ENCODE results near the gene SIM2.

DNA sequence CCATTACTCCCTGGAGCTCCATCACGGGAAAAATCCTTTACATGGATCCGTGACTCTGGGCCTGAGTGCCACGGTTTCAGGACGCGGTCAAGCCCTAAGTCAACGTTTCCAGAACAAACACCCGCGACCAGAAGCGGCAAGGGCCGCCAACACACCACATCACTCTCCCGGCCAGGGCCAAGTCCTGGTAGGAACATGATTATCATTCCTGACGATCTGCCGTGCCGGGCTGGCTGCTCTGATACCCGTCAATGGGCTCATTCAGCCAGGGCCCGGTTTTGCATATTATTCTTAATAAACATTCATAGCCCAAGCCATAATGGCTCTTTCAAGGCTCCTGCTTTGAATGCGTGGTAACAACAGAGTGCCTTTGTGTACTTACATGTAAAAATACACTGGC, 44.6 kb upstream of the SIM2 start:
- no peak for TF ChIP-seq EZH2 (IDR thresholded peaks at IDR 0.05; ENCODE audit: insufficient read depth, low read length)
- TF ChIP-seq, protein P1, sequence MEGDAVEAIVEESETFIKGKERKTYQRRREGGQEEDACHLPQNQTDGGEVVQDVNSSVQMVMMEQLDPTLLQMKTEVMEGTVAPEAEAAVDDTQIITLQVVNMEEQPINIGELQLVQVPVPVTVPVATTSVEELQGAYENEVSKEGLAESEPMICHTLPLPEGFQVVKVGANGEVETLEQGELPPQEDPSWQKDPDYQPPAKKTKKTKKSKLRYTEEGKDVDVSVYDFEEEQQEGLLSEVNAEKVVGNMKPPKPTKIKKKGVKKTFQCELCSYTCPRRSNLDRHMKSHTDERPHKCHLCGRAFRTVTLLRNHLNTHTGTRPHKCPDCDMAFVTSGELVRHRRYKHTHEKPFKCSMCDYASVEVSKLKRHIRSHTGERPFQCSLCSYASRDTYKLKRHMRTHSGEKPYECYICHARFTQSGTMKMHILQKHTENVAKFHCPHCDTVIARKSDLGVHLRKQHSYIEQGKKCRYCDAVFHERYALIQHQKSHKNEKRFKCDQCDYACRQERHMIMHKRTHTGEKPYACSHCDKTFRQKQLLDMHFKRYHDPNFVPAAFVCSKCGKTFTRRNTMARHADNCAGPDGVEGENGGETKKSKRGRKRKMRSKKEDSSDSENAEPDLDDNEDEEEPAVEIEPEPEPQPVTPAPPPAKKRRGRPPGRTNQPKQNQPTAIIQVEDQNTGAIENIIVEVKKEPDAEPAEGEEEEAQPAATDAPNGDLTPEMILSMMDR (IDR thresholded peaks at IDR 0.05; ENCODE audit: insufficient read depth, low read depth, low read length), result no peak

Measured in astrocyte (in vitro differentiated cells and primary cell).